HL-60/S4 treated with phorbol 12-myristate 13-acetate at 8.2 ng/mL for 4 days and 3 days (cell line): ENCODE data around the gene MPV17L2.

ENCODE experiments used
- in situ Hi-C: fragments of 300-500 bp; cut with MboI; formaldehyde crosslinking; loops from 2 replicates; pipeline ENCODE4 v1.15.0; 2022; ENCODE audit warnings: low sequenced_read_pairs

Gene MPV17L2

GRCh38 chr19:18211683-18212082 is 18.7 kb downstream of the MPV17L2 start:
- in situ Hi-C loops: loop anchor here (25.0 kb wide), 1 partner anchor 126 kb away; the partner anchor contains the start of gene PGPEP1

GRCh38 chr19:18214779-18215433 is 21.9 kb downstream of the MPV17L2 start:
- in situ Hi-C loops: loop anchor here (25.0 kb wide), 1 partner anchor 122 kb away; the partner anchor contains the start of gene PGPEP1

GRCh38 chr19:18216789-18217188 is 23.8 kb downstream of the MPV17L2 start:
- in situ Hi-C loops: loop anchor here (25.0 kb wide), 1 partner anchor 121 kb away; the partner anchor contains the start of gene PGPEP1

- in situ Hi-C loops: loop anchor here (25.0 kb wide), 1 partner anchor 119 kb away; the partner anchor contains the start of gene PGPEP1
These were observed 25.1 kb downstream of the MPV17L2 start for GRCh38 chr19:18218159-18218558.

- in situ Hi-C loops: loop anchor here (25.0 kb wide), 1 partner anchor 119 kb away; the partner anchor contains the start of gene PGPEP1
These were observed 25.6 kb downstream of the MPV17L2 start for GRCh38 chr19:18218600-18218999.

- in situ Hi-C loops: loop anchor here (25.0 kb wide), 1 partner anchor 117 kb away; the partner anchor contains the start of gene PGPEP1
These were observed 27.1 kb downstream of the MPV17L2 start for GRCh38 chr19:18219911-18220631.

GRCh38 chr19:18220632-18221275 is 27.7 kb downstream of the MPV17L2 start:
- in situ Hi-C loops: loop anchor here (25.0 kb wide), 1 partner anchor 117 kb away; the partner anchor contains the start of gene PGPEP1

GRCh38 chr19:18221815-18222725 is 29.1 kb downstream of the MPV17L2 start:
- in situ Hi-C loops: loop anchor here (25.0 kb wide), 1 partner anchor 115 kb away; the partner anchor contains the start of gene PGPEP1

- in situ Hi-C loops: loop anchor here (25.0 kb wide), 1 partner anchor 113 kb away; the partner anchor contains the start of gene PGPEP1
These were observed 31.0 kb downstream of the MPV17L2 start for GRCh38 chr19:18223860-18224524.

- in situ Hi-C loops: loop anchor here (25.0 kb wide), 1 partner anchor 113 kb away; the partner anchor contains the start of gene PGPEP1
These were observed 31.7 kb downstream of the MPV17L2 start for GRCh38 chr19:18224525-18225354.

- in situ Hi-C loops: no loop called here
These were observed 32.3 kb downstream of the MPV17L2 start for GRCh38 chr19:18225355-18225701.

- in situ Hi-C loops: no loop called here
These were observed 32.9 kb downstream of the MPV17L2 start, which contains the start of gene PDE4C for GRCh38 chr19:18225702-18226468. Gene PDE4C, minus strand, starts transcription at chr19:18226438. Its CDS starts 23 bp downstream, at chr19:18226415.

GRCh38 chr19:18226956-18227780 is 34.1 kb downstream of the MPV17L2 start:
- in situ Hi-C loops: no loop called here

GRCh38 chr19:18227781-18228271 is 34.8 kb downstream of the MPV17L2 start:
- in situ Hi-C loops: no loop called here

GRCh38 chr19:18229474-18229873 is 36.5 kb downstream of the MPV17L2 start:
- in situ Hi-C loops: no loop called here

- in situ Hi-C loops: no loop called here
These were observed 36.9 kb downstream of the MPV17L2 start for GRCh38 chr19:18229915-18230314.
